ENCODE results near the gene MCF2L2.
"Not testable (repeated sequence)": the region's sequence is repeated elsewhere in the genome, so short reads cannot be mapped to it uniquely, and the experiment has no call there.

The MCF2L2 gene

DNA sequence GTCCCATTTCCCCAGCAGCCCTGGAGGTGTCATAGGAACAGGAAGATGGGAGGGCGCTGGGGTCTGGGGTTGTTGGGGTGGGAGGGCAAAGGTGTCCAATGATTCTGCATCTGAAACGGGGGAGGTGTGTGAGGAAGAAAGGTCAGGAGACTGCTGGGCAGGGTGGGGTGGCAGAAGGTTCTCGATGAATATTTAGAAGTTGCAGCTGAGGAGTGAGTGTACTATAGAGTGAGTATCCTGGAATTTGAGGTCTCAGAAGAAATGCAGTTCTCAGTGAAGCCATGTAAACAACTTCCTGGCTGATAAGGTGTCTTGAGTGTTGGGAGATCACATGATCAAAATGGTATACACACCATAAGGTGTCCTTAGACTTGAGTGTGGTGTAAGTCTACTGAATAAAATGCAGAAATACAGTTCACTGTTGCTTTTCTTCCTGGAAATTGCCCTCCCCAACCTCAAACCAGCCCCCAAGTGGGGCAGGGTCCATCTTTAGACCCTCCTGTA, 165.5 kb downstream of the MCF2L2 start:
- no peak for DNase-seq

- peak in 1 of 2 donors; percentile 49 for DNase-seq
These were observed 167.2 kb downstream of the MCF2L2 start for GRCh38 chr3:183261151-183261724.

GRCh38 chr3:183260167-183260904, 168.1 kb downstream of the MCF2L2 start:
- DNase-seq: peak; percentile 79 to 82

DNA sequence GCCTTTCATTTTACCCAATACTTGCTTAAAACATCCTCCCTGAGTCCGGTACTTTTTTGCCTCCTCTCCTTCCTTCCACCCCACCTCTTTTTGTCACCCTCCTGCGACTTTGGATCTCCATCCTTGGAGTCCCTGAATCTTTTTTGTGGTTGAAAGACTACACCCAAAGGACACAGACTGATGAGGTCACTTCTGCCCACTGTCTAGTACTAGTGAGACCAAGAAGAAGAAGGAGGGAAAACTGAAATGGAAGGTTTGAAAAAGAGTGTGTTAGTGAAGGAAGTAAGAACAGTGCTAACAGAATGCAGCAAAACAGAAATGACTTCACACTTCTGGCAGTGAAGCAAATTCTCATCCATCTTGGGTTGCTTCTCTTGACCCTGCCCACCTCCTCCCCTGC, 168.8 kb downstream of the MCF2L2 start:
- DNase-seq: no peak

- DNase-seq: no peak
These were observed 169.3 kb downstream of the MCF2L2 start for GRCh38 chr3:183259087-183259486.

DNA sequence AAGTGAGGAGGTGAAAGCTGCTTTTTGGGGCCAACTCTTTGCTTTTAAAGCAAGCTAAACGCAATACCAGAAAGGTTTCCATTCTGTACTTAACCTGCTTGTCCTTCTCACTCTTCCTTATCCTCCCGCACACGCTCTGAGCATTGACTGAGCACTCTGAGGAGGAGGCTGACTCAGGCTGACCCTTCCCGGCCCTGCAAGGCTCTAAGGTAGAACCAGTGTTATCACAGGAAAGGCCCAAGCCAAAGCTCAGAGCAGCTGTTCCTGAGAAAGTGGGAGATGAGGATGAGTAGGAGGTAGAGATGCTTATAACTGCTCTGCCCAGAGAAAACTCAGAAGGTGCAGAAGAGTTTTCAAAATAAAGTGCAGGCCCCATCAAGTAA, 173.1 kb downstream of the MCF2L2 start:
- no peak for DNase-seq

DNA sequence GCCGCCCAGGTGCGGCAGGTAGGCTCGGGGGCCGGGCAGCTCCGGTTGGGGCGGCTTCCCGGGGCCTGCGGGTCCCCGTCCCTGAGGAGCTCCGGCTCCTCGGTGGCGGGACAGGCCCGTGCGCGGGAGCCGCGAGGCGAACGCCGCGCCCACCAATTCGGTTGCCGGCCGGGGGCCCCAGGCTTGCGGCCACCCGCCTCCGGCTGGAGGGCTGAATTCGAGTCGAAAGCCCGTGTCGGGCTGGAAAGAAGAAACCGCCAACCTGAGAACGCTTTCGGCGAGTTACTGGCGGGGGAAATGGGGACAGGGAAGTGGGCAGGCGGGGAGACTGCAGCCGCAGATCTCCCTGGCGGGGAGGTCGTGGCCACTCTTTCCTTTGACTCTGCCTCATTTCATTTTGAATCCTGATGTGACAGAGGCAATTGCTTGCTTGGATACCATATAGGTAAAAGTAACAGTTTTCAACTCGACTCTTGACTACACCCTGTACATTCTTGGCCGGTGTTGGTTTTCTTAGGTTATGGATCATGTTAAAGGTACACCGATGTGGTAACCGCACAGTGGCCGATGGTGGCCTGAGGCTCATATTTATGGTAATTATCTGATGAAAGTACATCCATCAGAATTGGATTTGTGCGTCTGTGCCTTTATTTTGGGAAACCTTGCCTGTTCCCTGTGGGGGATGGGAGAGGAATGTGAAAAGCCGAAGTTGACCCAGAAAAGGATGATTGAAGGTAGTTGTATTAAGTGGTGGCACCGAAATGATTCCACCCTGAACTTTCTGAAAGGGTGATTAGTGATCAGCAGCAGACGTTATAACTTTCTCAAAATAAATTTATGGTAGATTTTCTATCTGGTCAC, 173.7 kb downstream of the MCF2L2 start:
- peak in 1 of 2 donors; percentile 49 for DNase-seq

DNA sequence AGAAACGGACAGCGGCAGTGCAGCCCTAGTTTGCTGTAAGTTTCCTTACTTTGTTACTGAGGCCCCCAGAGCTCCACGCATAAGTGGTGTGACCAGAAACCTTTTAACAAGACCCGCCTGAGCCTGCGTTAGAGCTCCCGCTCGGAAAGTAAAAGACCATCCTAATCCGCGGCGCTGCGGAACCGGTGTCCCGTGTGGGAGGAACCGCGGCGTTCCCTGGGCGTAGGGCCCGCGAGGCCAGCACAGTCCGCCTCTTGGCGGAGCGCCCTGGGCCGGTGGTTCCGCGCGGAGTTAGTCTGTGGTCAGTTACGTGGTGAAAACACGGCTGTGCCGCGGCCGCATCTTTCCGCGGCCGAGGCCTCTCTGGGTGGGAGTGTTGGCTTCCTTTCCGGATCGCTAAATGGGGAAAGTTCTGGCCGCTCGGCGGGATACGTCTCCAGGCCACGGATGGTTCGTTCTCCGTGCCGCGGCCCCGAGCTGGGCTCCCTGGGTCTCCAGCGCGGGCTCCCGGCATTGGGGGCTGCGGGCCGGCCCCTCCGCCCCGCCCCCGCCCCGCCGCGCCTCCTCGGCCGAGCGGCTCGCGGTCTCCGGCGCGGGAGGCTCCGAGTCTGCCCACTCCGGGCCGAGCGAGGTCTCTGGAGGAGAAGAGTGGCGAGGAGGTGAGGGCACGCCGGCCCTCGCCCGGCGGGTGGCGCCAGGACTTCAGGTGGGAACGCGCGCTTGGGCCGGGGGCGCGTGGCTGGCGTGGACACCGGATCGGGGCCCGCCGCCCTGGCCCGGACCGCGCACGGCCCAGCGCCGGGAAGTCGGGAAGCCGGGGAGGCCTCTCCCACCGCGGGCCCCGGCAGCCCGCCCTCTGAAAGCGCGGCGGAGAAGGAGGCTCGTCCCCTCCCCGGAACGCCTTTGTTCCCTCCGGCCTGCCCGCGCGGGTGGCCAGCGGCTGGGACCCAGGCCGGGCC, 174.6 kb downstream of the MCF2L2 start:
- peak; percentile 48 to 77 for DNase-seq

DNA sequence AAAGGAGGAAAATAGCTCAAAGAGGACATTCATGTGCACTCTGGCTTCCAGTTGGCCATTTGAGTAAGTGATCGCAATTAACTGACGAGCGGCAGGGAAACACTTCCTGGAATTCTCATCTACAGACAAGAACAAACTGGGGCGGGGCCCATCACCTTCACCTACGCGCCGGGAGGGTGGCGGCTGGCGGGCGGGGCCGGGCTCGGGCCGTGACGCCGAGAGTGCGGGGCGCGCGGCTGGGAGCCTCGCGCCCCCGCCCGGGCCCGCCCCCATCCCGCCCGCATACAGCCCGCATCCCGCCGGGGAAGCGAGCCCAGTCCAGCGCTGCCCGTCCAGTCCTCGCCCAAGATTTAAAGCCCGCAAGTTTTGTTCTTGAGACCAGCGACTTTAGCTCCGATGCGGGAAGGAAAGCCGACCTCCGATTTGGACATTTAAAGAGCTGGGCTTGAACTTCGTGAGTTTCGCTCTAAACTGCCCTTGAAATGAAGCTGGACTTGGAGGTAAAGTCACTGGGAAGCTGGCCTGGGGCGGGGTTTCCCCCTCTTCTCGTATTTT, 175.4 kb downstream of the MCF2L2 start, which contains the start of gene B3GNT5:
TSS of gene B3GNT5 (plus strand) at position 281 of the 555 bp plus-strand sequence. CDS start 16,546 bp downstream, outside the sequence.
- peak; percentile 58 to 66 for DNase-seq

- no peak for DNase-seq
These were observed 176.2 kb downstream of the MCF2L2 start for GRCh38 chr3:183252118-183252782.

DNA sequence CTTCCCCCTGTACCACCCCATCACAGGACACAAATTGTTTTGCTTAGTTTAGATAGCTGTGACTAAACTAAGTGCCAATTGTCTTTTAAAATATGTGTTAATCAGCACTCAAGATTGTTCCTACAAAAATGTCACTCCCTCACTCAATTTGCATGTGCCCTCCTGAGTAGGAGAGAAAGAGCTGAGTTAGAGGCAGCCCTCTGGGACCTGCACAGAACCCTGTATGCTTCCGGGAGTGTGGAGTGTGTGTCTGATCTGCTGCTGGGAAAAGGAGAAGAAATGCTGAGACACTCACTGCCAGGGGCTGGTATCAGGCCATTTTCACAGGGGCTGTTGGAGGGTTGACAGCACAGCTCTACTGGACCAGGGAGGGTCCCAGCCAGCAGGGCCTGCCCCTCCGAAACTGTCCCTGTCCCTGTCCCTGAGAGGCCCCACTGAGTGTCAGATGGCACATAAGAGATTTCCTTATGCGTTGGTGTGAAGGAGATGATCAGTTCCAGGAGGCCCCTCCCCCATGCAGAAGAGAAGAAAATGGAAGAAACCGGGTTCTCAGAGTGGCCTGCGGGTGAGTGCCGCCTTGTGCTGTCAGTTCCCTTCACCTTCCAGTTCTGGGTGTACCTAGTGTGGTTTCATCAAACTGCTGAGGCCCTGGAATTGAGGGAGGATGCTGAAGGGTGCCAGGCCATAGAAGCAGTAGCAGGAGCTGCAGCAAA, 179.3 kb downstream of the MCF2L2 start:
- DNase-seq: no peak

GRCh38 chr3:183247011-183247589, 181.3 kb downstream of the MCF2L2 start:
- no peak for DNase-seq

- peak; percentile 56 to 79 for DNase-seq
These were observed 183.4 kb downstream of the MCF2L2 start for GRCh38 chr3:183244981-183245476.

GRCh38 chr3:183244219-183244618, 184.2 kb downstream of the MCF2L2 start:
- peak; percentile 82 to 91 for DNase-seq

DNA sequence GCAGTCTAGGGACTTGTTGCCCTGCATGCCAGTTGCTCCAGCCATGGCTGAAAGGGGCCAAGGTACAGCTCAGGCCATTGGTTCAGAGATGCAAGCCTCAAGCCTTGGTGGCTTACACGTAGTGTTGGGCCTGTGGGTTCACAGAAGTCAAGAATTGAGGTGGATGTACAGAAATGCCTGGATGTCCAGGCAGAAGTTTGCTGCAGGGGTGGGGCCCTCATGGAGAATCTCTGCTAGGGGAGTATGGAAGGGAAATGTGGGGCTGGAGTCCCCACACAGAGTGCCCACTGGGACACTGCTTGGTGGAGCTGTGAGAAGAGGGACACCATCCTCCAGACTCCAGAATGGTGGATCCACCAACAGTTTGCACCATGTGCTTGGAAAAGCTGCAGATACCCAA, 186.0 kb downstream of the MCF2L2 start:
- DNase-seq: no peak

DNA sequence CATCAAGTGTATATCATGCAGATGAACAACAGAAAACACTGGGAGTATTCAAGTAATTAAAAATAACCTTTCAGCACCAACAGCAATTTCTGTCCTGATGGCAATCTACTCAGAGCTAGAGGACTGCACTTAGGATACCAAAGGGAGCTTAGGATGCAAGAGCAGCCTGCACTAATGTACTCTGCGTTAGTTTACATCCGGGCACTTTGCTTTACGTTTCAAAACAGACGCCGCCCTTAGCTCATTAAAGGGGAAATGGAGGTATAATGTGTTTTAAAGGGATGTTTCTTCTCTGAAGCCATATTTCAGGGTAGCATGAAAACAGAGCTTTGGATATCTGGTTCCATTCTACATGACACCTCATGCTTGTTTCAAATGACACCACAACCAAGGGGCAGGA, 189.4 kb downstream of the MCF2L2 start:
- DNase-seq: no peak

- DNase-seq: no peak
These were observed 194.5 kb downstream of the MCF2L2 start for GRCh38 chr3:183233966-183234365.

DNA sequence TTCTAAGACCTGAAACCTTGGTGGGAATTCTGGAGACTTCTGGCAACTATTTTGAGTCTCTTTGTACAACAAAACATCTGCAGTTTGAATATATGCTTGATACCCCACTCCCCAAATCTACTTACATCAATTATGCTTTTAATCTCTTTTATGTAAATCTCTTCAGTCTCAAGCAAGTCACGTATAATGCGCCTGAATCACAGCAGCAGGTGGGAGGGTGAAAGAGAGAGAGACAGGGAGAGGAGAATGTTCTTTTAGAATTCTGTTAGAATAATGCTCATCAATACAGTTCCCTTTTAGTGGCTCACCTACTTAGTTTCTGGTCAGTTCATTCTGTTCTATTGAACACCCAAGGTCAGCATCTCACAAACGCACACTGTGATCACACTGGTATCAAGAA, 197.6 kb downstream of the MCF2L2 start:
- DNase-seq: no peak

GRCh38 chr3:183230251-183230650, 198.2 kb downstream of the MCF2L2 start:
- DNase-seq: not testable (repeated sequence)

DNA sequence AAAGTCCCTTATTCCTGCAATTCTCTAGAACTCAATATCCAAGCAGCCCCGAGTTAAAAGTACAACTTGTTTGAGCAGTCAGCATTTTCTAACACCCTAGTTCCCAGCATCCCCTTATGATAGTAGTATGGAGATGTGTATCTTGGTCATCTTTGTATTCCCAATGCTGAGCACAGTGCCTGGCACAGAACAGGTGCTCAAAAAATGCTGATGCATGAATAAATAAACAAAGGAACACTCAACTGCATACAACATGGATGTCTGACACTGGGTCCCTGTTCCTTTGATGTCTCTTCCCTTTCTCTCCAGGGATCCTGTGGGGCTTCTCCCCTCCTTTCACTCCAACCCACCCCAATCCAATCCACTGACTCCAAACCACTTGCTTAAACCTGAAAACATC, 199.2 kb downstream of the MCF2L2 start:
- DNase-seq: no peak
